DND-41 (cell line): ENCODE measurements around the gene MMP24.

Experiments
- ATAC-seq: fragments of 200-7000 bp; cut with Tn5 transposase; 3 replicates; pipeline ENCODE4 v1.9.1; 2021; ENCODE audit warnings: low read depth; ENCODE audit not compliant: insufficient read depth
- DNase-seq: peaks from one replicate; pipeline ENCODE4 v3.0.0-alpha.2; 2020
- H2AFZ ChIP-seq: 2 replicates; pipeline ENCODE4 v1.6.0; 2012; ENCODE audit warnings: low read depth, low read length
- H3K27ac ChIP-seq: 2 replicates; pipeline ENCODE4 v1.5.1; 2012; ENCODE audit warnings: low read length, inconsistent platforms
- H3K27me3 ChIP-seq: fragments of 200-600 bp; sonication (generic); 2 replicates; pipeline ENCODE4 v1.6.0; 2012; ENCODE audit warnings: low read length, mild to moderate bottlenecking, inconsistent platforms; ENCODE audit not compliant: insufficient read depth, poor library complexity
- H3K36me3 ChIP-seq: 2 replicates; pipeline ENCODE4 v1.5.1; 2012; ENCODE audit warnings: low read length, inconsistent platforms; ENCODE audit not compliant: insufficient read depth
- H3K4me1 ChIP-seq: 2 replicates; pipeline ENCODE4 v1.5.1; 2012; ENCODE audit warnings: mild to moderate bottlenecking, low read length; ENCODE audit not compliant: insufficient read depth
- H3K4me2 ChIP-seq: 2 replicates; pipeline ENCODE4 v1.6.0; 2012; ENCODE audit warnings: mild to moderate bottlenecking, moderate library complexity, low read length, inconsistent platforms; ENCODE audit not compliant: insufficient read depth
- H3K4me3 ChIP-seq, 2 experiments: fragments of 200-600 bp in 1 of 2; shearing (Covaris generic) in 1 of 2; 2 replicates each; pipeline ENCODE4 v1.5.1; 2012 to 2016; ENCODE audit warnings: inconsistent platforms in 2 of 2, low read length in 2 of 2, mild to moderate bottlenecking in 2 of 2, low read depth in 1 of 2, moderate library complexity in 1 of 2
- H3K79me2 ChIP-seq: 2 replicates; pipeline ENCODE4 v1.6.0; 2012; ENCODE audit warnings: low read length, inconsistent platforms; ENCODE audit not compliant: insufficient read depth
- H3K9ac ChIP-seq: 2 replicates; pipeline ENCODE4 v1.6.0; 2012; ENCODE audit warnings: low read depth, mild to moderate bottlenecking, inconsistent platforms, low read length, moderate library complexity
- H3K9me3 ChIP-seq: 2 replicates; pipeline ENCODE4 v1.5.1; 2012; ENCODE audit warnings: low read length, moderate library complexity, mild to moderate bottlenecking, inconsistent platforms; ENCODE audit not compliant: insufficient read depth, severe bottlenecking
- H4K20me1 ChIP-seq: 2 replicates; pipeline ENCODE4 v1.6.0; 2012; ENCODE audit warnings: low read length; ENCODE audit not compliant: insufficient read depth
- EZH2 ChIP-seq: IDR thresholded peaks from 3 replicates; pipeline ENCODE4 v1.6.1; 2012; ENCODE audit warnings: borderline replicate concordance, low read depth, mild to moderate bottlenecking, moderate library complexity, low read length, inconsistent platforms; ENCODE audit not compliant: severe bottlenecking
- TF ChIP-seq, protein P1 (sequence below): IDR thresholded peaks from 2 replicates; pipeline ENCODE4 v1.5.1; 2012; ENCODE audit warnings: borderline replicate concordance, low read length, moderate library complexity, mild to moderate bottlenecking; ENCODE audit not compliant: poor library complexity, severe bottlenecking; ENCODE audit errors: extremely low read depth

The MMP24 gene

GRCh38 chr20:35226126-35226883 lies at the start of gene MMP24:
Gene MMP24, plus strand, starts transcription at chr20:35226690. Its CDS starts 49 bp downstream, at chr20:35226739.
- H2AFZ ChIP-seq = no peak within 1 kb of the TSS
- H3K4me3 ChIP-seq = no peak within 1 kb of the TSS
- no peaks in the 10 kb centered on the region for H3K79me2 ChIP-seq
- no peak for DNase-seq
- no peaks in the 10 kb centered on the region for H4K20me1 ChIP-seq
- no peak within 1 kb of the TSS for H3K4me2 ChIP-seq
- no peak within 1 kb of the TSS for H3K9ac ChIP-seq
- H3K36me3 ChIP-seq = no peaks in the 10 kb centered on the region
- no peak within 1 kb of the TSS for H3K27ac ChIP-seq
- TF ChIP-seq, protein P1, sequence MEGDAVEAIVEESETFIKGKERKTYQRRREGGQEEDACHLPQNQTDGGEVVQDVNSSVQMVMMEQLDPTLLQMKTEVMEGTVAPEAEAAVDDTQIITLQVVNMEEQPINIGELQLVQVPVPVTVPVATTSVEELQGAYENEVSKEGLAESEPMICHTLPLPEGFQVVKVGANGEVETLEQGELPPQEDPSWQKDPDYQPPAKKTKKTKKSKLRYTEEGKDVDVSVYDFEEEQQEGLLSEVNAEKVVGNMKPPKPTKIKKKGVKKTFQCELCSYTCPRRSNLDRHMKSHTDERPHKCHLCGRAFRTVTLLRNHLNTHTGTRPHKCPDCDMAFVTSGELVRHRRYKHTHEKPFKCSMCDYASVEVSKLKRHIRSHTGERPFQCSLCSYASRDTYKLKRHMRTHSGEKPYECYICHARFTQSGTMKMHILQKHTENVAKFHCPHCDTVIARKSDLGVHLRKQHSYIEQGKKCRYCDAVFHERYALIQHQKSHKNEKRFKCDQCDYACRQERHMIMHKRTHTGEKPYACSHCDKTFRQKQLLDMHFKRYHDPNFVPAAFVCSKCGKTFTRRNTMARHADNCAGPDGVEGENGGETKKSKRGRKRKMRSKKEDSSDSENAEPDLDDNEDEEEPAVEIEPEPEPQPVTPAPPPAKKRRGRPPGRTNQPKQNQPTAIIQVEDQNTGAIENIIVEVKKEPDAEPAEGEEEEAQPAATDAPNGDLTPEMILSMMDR = no peak
- TF ChIP-seq EZH2 = no peak
- no peaks in the 10 kb centered on the region for H3K4me1 ChIP-seq
- H3K27me3 ChIP-seq = peaks cover 28% of the 10 kb centered on the region
- H3K9me3 ChIP-seq = no peaks in the 10 kb centered on the region
- no peak for ATAC-seq

GRCh38 chr20:35179292-35180212 lies 46.9 kb upstream of the MMP24 start:
- no peak for ATAC-seq
- H3K4me1 ChIP-seq = no peaks in the 10 kb centered on the region

DNA sequence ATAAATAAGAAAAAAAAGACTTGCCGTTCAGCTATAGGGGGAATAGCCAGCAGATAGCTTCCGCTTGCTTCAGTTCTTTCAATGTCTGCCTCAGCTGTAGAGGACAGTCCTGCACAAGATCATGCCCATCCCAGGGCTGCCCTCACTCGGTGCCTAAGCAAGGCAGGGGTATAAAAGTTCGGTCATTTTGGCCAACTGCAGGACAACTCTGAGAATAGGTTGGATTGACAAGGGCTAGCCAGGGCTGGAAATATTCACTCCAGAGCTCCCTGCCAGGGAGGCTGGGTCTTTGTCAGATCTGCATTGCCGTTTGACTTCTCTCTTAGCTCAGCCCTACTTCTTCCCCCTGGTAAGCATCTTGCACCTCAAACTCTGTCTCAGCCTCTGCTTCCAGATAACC lies 46.2 kb upstream of the MMP24 start:
- Histone ChIP-seq H2AFZ (no peak overlapping the region), H3K4me2 (no peak overlapping the region), H3K4me1 (no peaks in the 10 kb centered on the region), H3K9me3 (no peaks in the 10 kb centered on the region), H3K27ac (no peak overlapping the region), H3K36me3 (no peaks in the 10 kb centered on the region), H3K4me3 (no peak overlapping the region), H4K20me1 (no peaks in the 10 kb centered on the region), H3K27me3 (no peaks in the 10 kb centered on the region), H3K79me2 (no peaks in the 10 kb centered on the region), H3K9ac (no peak overlapping the region)
- no peak for ATAC-seq
- TF ChIP-seq EZH2 = no peak
- TF ChIP-seq, protein P1 = no peak
- DNase-seq = no peak

More at GRCh38 chr20:35179292-35180212, 46.9 kb upstream of the MMP24 start:
- no peaks in the 10 kb centered on the region for H3K79me2 ChIP-seq
- no peaks in the 10 kb centered on the region for H3K27me3 ChIP-seq
- H3K36me3 ChIP-seq = no peaks in the 10 kb centered on the region
- no peaks in the 10 kb centered on the region for H3K9me3 ChIP-seq
- no peaks in the 10 kb centered on the region for H4K20me1 ChIP-seq
- H2AFZ ChIP-seq = no peak overlapping the region
- no peak overlapping the region for H3K27ac ChIP-seq
- no peak overlapping the region for H3K4me2 ChIP-seq
- no peak overlapping the region for H3K4me3 ChIP-seq
- no peak for TF ChIP-seq EZH2
- TF ChIP-seq, protein P1 = no peak
- H3K9ac ChIP-seq = no peak overlapping the region
- no peak for DNase-seq
